Mammary microvascular endothelial cell (primary cell): ENCODE data around the gene RACGAP1. TPM values are rescaled to one million over a fixed set of nuclear protein-coding genes. Genes with fewer than 3 reads are reported as not detected.

Experiments used
- total RNA-seq: library from RNA; depleted of rRNA; stranded (reverse); fragments of >200 nt; gene quantifications from 2 replicates; pipeline ENCODE4 v1.2.3, GENCODE V29; 2015

Gene RACGAP1, protein sequence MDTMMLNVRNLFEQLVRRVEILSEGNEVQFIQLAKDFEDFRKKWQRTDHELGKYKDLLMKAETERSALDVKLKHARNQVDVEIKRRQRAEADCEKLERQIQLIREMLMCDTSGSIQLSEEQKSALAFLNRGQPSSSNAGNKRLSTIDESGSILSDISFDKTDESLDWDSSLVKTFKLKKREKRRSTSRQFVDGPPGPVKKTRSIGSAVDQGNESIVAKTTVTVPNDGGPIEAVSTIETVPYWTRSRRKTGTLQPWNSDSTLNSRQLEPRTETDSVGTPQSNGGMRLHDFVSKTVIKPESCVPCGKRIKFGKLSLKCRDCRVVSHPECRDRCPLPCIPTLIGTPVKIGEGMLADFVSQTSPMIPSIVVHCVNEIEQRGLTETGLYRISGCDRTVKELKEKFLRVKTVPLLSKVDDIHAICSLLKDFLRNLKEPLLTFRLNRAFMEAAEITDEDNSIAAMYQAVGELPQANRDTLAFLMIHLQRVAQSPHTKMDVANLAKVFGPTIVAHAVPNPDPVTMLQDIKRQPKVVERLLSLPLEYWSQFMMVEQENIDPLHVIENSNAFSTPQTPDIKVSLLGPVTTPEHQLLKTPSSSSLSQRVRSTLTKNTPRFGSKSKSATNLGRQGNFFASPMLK
- 51.0 and 54.1 TPM in 2 replicates for total RNA-seq

DNA sequence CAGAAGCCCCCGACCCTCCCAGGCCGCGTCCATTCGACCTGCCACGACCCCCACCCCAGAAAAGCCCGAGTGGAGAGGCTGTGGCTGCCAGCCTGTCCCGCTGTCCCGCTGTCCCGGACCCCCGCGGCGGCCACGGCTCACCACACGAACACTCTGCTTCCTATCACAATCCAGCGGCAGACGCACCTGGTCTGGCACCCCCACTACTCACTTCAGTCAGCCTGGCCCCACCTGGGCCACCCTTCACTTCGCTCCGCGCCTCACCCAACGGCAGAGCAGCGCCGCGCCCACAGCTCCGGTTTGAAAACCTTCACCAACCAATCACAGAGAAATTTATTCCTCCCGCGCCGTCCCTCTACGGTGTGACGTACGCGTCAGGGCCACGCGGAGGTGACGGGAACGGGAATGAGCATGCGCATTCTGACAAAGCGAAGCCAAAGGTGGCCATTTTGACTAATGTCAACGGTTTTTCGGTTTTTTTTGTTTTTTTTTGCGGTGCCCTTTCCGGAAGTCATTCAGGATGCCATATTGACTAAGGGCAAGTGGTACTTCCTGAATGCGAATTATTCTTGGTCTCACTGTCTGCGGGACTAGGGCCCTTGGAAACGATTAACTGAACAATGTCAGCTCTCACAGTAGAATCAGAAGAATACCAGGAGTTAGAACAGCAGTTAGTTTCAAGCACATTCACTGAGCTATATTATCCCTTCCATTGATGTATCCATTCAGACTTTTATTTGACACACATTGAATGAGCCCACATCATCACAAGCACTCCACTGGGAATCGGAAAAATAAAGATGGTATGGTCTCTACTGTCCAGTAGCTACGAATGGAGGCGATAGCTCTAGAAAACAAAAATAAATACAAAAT, at the start of gene RACGAP1:
TSS of gene RACGAP1 (minus strand) at position 308 of the 873 bp plus-strand sequence. CDS start 8,779 bp downstream, outside the sequence.

DNA sequence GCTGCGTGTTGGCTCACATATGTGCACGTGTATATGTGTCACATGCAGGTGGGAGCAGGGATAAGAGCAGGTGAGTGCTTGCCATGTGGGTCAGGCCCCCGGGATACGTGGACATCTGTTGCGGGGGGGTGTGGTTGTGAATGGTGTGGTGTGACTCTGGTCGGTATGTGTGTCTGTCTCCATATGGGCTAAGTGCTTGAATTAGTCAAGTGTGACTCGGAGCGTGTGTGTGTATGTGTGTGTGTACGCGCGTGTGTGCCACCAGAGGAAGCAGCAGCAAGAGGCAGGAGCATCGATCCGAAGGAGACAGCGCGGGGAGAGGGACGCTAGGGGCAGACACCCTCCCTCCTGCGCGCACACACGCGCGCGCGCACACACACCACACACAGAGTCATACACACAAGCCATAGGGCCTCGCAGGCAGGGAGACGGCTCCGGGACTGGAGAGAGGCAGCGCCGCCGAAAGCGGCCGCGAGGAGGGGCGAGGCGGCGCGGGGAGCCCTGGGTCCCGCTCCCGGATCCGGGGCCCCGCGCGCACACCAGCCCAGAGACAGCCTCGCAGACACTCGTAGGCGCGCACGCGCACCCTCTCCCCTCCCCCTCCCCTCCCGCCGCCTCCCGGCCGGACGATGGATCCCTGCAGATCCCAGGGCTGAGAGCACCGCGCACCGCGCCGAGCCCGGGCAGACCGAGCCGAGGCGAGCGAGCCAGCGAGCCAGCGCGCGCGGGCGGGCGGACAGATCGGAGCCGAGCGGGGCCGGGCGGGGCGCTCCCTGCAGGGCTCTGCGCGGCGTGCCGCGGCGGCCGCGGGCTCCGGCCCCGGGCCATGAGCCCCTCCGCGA, 31.9 kb upstream of the RACGAP1 start, which contains the start of gene ASIC1:
TSS of gene ASIC1 (plus strand) at position 597 of the 842 bp plus-strand sequence. CDS start 1,171 bp downstream, outside the sequence.

DNA sequence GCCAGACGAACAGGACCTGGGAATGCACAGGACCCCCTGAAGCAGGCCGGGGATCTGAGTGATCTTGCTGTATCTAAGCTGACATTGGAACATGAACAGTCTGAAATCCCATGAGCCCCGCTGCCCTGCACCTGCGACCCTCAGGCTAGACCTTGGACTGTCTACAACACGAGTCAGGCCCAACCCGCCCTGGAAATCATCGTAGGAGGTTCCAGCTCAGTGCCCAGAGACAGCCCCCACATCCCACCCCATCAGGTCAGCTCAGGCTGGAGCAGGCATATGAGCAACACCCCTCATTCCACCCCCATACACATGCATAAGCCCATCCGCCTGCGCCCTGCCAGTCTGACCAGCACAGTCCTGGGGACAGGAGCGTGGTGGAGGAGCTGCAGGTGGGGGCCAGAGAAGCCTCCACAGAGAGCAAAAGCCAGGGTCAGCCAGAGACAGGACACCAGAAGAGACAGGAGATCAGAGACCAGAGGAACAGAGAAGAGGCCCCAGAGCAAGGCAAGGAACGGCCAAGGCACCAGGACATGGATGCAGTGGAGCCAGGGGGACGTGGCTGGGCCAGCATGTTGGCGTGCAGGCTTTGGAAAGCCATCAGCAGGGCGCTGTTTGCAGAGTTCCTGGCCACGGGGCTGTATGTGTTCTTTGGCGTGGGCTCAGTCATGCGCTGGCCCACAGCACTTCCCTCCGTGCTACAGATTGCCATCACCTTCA, 52.5 kb downstream of the RACGAP1 start, which contains the start of gene AQP6:
TSS of gene AQP6 (plus strand) at position 307 of the 720 bp plus-strand sequence. CDS start at position 534, 227 bp downstream.

DNA sequence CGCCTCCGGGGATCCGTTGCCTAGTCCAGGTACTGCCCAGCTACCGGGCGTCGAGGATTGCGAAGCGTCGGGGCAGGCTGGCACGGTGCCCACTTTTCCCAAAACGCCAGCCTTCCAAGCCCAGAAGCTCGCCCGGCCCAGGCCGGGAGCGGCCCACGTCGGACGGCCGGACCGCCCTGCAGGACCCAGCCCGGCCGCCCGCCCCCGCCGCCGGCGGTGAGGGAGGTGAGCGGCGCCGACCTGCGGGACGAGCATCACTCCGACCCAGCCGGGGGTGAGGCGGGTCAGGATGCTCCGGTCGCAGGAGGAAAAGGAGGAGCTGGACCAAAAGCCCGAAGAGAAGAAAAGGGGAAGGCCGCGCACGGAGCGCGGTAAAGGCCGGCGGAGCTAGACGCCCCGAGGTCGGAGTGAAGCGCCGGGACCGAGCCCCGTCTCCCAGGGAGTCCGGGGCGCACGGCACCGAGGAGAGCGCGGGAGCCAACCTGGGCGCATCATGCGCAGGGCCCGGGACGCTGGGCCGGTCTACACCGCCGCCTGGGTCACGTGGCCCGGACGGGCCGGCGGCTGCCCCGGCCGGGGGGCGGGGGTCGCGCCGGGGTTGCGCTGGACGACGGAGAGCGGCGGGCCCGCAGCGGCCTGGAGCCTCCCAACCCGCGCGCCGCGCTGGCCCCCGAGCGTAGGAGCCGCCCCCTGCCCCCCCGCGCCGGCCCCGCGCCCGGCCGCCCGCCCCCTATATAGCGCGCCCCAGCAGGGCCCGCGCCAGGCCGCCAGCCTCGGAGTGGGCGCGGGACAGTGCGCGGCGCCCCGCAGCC, 64.0 kb downstream of the RACGAP1 start, which contains the start of gene AQP5:
TSS of gene AQP5 (plus strand) at position 762 of the 812 bp plus-strand sequence. CDS start 146 bp downstream, outside the sequence.

DNA sequence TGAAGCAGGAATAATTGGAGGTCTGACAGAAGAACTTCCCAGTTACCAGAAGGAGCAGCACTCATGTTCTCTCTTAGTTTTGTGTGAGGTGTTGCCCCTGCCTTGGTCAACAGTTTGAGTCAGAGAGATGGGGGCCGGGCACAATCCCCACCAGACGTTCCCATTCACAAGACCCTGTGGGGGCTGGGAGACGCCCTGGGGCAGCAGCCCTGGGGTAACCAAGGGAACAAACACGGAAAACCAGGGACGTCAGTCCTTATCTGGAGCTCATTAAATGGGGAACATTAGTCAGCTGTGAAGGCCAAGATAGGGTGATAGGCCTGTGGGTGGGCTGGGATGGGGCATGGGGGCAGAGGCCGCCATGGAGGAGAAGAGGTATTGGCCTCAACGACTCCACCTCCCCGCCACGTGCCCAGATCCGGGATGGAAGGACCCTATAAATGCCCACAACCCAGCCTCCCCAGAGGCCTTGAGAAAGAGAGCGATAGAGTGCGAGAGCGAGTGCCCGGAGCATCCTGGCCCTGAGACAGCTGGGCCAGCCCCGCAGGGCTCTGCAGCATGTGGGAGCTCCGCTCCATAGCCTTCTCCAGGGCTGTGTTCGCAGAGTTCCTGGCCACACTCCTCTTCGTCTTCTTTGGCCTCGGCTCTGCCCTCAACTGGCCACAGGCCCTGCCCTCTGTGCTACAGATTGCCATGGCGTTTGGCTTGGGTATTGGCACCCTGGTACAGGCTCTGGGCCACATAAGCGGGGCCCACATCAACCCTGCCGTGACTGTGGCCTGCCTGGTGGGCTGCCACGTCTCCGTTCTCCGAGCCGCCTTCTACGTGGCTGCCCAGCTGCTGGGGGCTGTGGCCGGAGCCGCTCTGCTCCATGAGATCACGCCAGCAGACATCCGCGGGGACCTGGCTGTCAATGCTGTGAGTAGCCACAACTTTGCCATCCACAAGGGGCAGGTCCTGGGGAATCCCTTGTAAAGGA, 74.7 kb downstream of the RACGAP1 start, which contains the start of gene AQP2:
TSS of gene AQP2 (plus strand) at position 465 of the 979 bp plus-strand sequence. CDS start at position 559, 94 bp downstream.

Other genes starting within 250 kb of the RACGAP1 start
- 13.3 and 15.6 TPM in 2 replicates for gene NCKAP5L, start 197.1 kb downstream of the RACGAP1 start, total RNA-seq
- 2.3 and 2.4 TPM in 2 replicates for gene BCDIN3D, start 182.4 kb downstream of the RACGAP1 start, total RNA-seq
- gene FAIM2, start 121.6 kb downstream of the RACGAP1 start, total RNA-seq = not detected in 2 replicates
- gene AQP2, start 74.8 kb downstream of the RACGAP1 start, total RNA-seq = not detected in 2 replicates
- gene AQP5, start 63.6 kb downstream of the RACGAP1 start, total RNA-seq = not detected in 2 replicates
- gene AQP6, start 52.5 kb downstream of the RACGAP1 start, total RNA-seq = not detected in 2 replicates
- 0.25 and 1.9 TPM in 2 replicates for gene ASIC1, start 32.1 kb upstream of the RACGAP1 start, total RNA-seq
- 70.9 and 71.6 TPM in 2 replicates for gene SMARCD1, start 59.8 kb upstream of the RACGAP1 start, total RNA-seq
- gene GPD1, start 78.5 kb upstream of the RACGAP1 start, total RNA-seq = not detected in 2 replicates
- 48.9 and 57.1 TPM in 2 replicates for gene COX14, start 86.7 kb upstream of the RACGAP1 start, total RNA-seq
- gene CERS5, start 141.9 kb upstream of the RACGAP1 start, total RNA-seq = 27.0 and 33.7 TPM in 2 replicates